K562 (cell line): ENCODE results near the gene SPIRE1. TPM values are rescaled to one million over a fixed set of nuclear protein-coding genes. Genes with fewer than 3 reads are reported as not detected.
A peak's percentile ranks its signal among the peaks of the same experiment; 100 is the strongest.

ENCODE experiments used
- ATF3 ChIP-seq, 2 experiments: fragments of 450-650 bp in 1 of 2; sonication (generic) in 1 of 2; formaldehyde crosslinking in 1 of 2; IDR thresholded peaks in 1 of 2; conservative IDR thresholded peaks in 1 of 2; 2 replicates each; pipeline versions ENCODE4 v1.6.1 to v1.8.1; 2016 to 2023; ENCODE audit warnings: mild to moderate bottlenecking in 2 of 2, moderate library complexity in 2 of 2, inconsistent platforms in 1 of 2, missing genetic modification reagents in 1 of 2
- DIDO1 ChIP-seq: fragments of 450-650 bp; IDR thresholded peaks from 2 replicates; pipeline ENCODE4 v1.6.1; 2016; ENCODE audit warnings: low read depth, missing biosample characterization, missing genetic modification characterization
- EP400 ChIP-seq: fragments of 450-650 bp; IDR thresholded peaks from 2 replicates; pipeline ENCODE4 v1.6.1; 2017; ENCODE audit warnings: antibody characterized with exemption, mild to moderate bottlenecking, moderate library complexity
- HMG20B ChIP-seq: fragments of 250-450 bp; sonication (Bioruptor Pico); IDR thresholded peaks from 2 replicates; pipeline ENCODE4 v1.5.0; 2021; ENCODE audit warnings: mild to moderate bottlenecking
- HMGN3 ChIP-seq: IDR thresholded peaks from 2 replicates; pipeline ENCODE4 v1.6.1; 2011; ENCODE audit warnings: borderline replicate concordance, low read depth, mild to moderate bottlenecking, mixed read lengths, low read length; ENCODE audit not compliant: insufficient read length; ENCODE audit errors: extremely low read depth
- HMGXB4 ChIP-seq: sonication (generic); formaldehyde crosslinking; IDR thresholded peaks from 2 replicates; pipeline ENCODE4 v1.8.1; 2023; ENCODE audit warnings: mild to moderate bottlenecking, missing genetic modification reagents
- IRF1 ChIP-seq: sonication (generic); formaldehyde crosslinking; IDR thresholded peaks from 2 replicates; pipeline ENCODE4 v1.8.0; 2022; ENCODE audit warnings: missing genetic modification reagents, mild to moderate bottlenecking, borderline replicate concordance
- KAT8 ChIP-seq: fragments of 450-650 bp; IDR thresholded peaks from 2 replicates; pipeline ENCODE4 v1.6.1; 2016; ENCODE audit warnings: low read depth, mild to moderate bottlenecking
- NCOA2 ChIP-seq, 2 experiments: fragments of 450-650 bp; IDR thresholded peaks; 2 replicates each; pipeline ENCODE4 v1.6.1; 2018; ENCODE audit warnings: mild to moderate bottlenecking in 2 of 2, moderate library complexity in 1 of 2; ENCODE audit not compliant: partially characterized antibody in 2 of 2
- NR2C1 ChIP-seq, 2 experiments: fragments of 450-650 bp; IDR thresholded peaks; 2 replicates each; pipeline ENCODE4 v1.6.1; 2017; ENCODE audit warnings: mild to moderate bottlenecking in 2 of 2, antibody characterized with exemption in 1 of 2, inconsistent platforms in 1 of 2, missing compliant biosample characterization in 1 of 2, missing genetic modification characterization in 1 of 2
- POLR2AphosphoS2 ChIP-seq: IDR thresholded peaks from 2 replicates; pipeline ENCODE4 v1.6.1; 2012; ENCODE audit warnings: low read length, improper control_type of control experiment
- POLR3A ChIP-seq: IDR thresholded peaks from 2 replicates; pipeline ENCODE4 v1.6.1; 2011; ENCODE audit warnings: borderline replicate concordance, mild to moderate bottlenecking, moderate library complexity; ENCODE audit not compliant: insufficient read length, insufficient read depth; ENCODE audit errors: extremely low read depth
- RERE ChIP-seq: sonication (generic); formaldehyde crosslinking; IDR thresholded peaks from 2 replicates; pipeline ENCODE4 v1.8.0; 2023; ENCODE audit warnings: missing genetic modification reagents, mild to moderate bottlenecking, borderline replicate concordance
- ZBTB34 ChIP-seq: fragments of 250-450 bp; sonication (Bioruptor Pico); IDR thresholded peaks from 2 replicates; pipeline ENCODE4 v1.8.0; 2021; ENCODE audit warnings: mild to moderate bottlenecking, moderate library complexity
- ZNF316 ChIP-seq: fragments of 450-650 bp; IDR thresholded peaks from 2 replicates; pipeline ENCODE4 v1.6.1; 2016
- ZNF445 ChIP-seq: fragments of 250-450 bp; sonication (Bioruptor Pico); IDR thresholded peaks from 2 replicates; pipeline ENCODE4 v1.4.0; 2020; ENCODE audit warnings: low read depth, mild to moderate bottlenecking, moderate library complexity
- ZNF586 ChIP-seq: fragments of 450-650 bp; formaldehyde crosslinking; conservative IDR thresholded peaks from 2 replicates; pipeline ENCODE4 v1.4.0; 2020; ENCODE audit warnings: mild to moderate bottlenecking, moderate library complexity
- polyA plus RNA-seq, 8 experiments: library from polyadenylated mRNA; depleted of rRNA in 4 of 8; stranded (reverse) in 5 of 8; unstranded in 3 of 8; fragments of >200 nt; fragmentation: Nextera tagmentation in 2 of 8; fragmentation: Illumina TruSeq in 1 of 8; extraction: Ambion mirVana in 2 of 8; extraction: Trizol in 1 of 8; gene quantifications; 2 replicates each; pipeline versions ENCODE4 v1.2.1 to v1.2.3, GENCODE V29; 2011 to 2014; ENCODE audit warnings: inconsistent platforms in 1 of 8, missing spikeins in 1 of 8
- total RNA-seq, 7 experiments: library from RNA; depleted of rRNA in 6 of 7; stranded (reverse); fragments of >200 nt in 6 of 7; fragmentation: Illumina TruSeq in 2 of 7; extraction: Trizol in 2 of 7; gene quantifications; 2 replicates each; pipeline versions ENCODE4 v1.2.1 to v1.2.3, GENCODE V29; 2011 to 2021; ENCODE audit warnings: low replicate concordance in 1 of 7

SPIRE1 gene
- total and polyA plus RNA-seq, 9 of the 15 experiments (the other 6 are each of a cell fraction or from before 2014, with no cell fraction given): 2.9 to 14.0 (median 10.2) TPM

- peak; percentile 28; the same call in 1 of the 2 replicates for TF ChIP-seq ZNF316
- TF ChIP-seq DIDO1 (tag): no peak
- TF ChIP-seq ZBTB34 (CRISPR knock-in tag): no peak
- no peak for TF ChIP-seq HMGN3
- no peak for TF ChIP-seq NR2C1 (IDR thresholded peaks at IDR 0.05)
- TF ChIP-seq NR2C1 (tag; IDR thresholded peaks at IDR 0.05): no peak
- no peak for TF ChIP-seq POLR3A
- no peak for TF ChIP-seq ZNF586
- TF ChIP-seq RERE (CRISPR knock-in tag): no peak
- no peak for TF ChIP-seq POLR2AphosphoS2
- TF ChIP-seq NCOA2 (IDR thresholded peaks at IDR 0.05; ENCODE audit: partially characterized antibody in 2 of 2): no peak
- TF ChIP-seq HMGXB4 (CRISPR knock-in tag): no peak
- TF ChIP-seq ATF3 (IDR thresholded peaks at IDR 0.05): no peak
- TF ChIP-seq ATF3 (CRISPR knock-in tag; conservative IDR thresholded peaks at IDR 0.05): no peak
- TF ChIP-seq KAT8: no peak
- no peak for TF ChIP-seq HMG20B (CRISPR knock-in tag)
- no peak for TF ChIP-seq IRF1
- TF ChIP-seq ZNF445 (CRISPR knock-in tag): no peak
- no peak for TF ChIP-seq EP400
Measured at GRCh38 chr18:12638644-12639124, 19.2 kb downstream of the SPIRE1 start (continued).
